Neural progenitor cell (in vitro differentiated cells): Measurements from ENCODE around the gene FBXW5. TPM values are rescaled to one million over a fixed set of nuclear protein-coding genes. Genes with fewer than 3 reads are reported as not detected.

Source experiments
- DNase-seq: peaks from one replicate; pipeline ENCODE4 v3.0.0-alpha.2; 2016; ENCODE audit warnings: low spot score
- H2AFZ ChIP-seq: fragments of 200-600 bp; sonication (generic); replicated peaks from 2 replicates; pipeline ENCODE4 v1.6.1; 2016; ENCODE audit warnings: antibody characterized with exemption
- H3F3A ChIP-seq: fragments of 200-600 bp; sonication (generic); 2 replicates; pipeline ENCODE4 v1.6.1; 2016; ENCODE audit warnings: antibody characterized with exemption, low read depth
- H3K27ac ChIP-seq: fragments of 200-600 bp; sonication (generic); 2 replicates; pipeline ENCODE4 v1.5.1; 2016; ENCODE audit warnings: mild to moderate bottlenecking
- H3K27me3 ChIP-seq: fragments of 200-600 bp; sonication (generic); 2 replicates; pipeline ENCODE4 v1.6.1; 2016; ENCODE audit warnings: mild to moderate bottlenecking, moderate library complexity
- H3K36me3 ChIP-seq: fragments of 200-600 bp; sonication (generic); 2 replicates; pipeline ENCODE4 v1.5.1; 2016
- H3K4me1 ChIP-seq: fragments of 200-600 bp; sonication (generic); 2 replicates; pipeline ENCODE4 v1.6.1; 2016; ENCODE audit warnings: mixed run types
- H3K4me2 ChIP-seq: fragments of 200-600 bp; sonication (generic); 2 replicates; pipeline ENCODE4 v1.6.1; 2016
- H3K4me3 ChIP-seq: fragments of 200-600 bp; sonication (generic); 2 replicates; pipeline ENCODE4 v1.5.1; 2016
- H3K79me2 ChIP-seq: fragments of 200-600 bp; sonication (generic); 2 replicates; pipeline ENCODE4 v1.6.1; 2016; ENCODE audit warnings: low read depth
- H3K9ac ChIP-seq: fragments of 200-600 bp; sonication (generic); 2 replicates; pipeline ENCODE4 v1.6.1; 2016
- H3K9me3 ChIP-seq: fragments of 200-600 bp; sonication (generic); 2 replicates; pipeline ENCODE4 v1.5.1; 2016; ENCODE audit warnings: low read depth
- H4K20me1 ChIP-seq: fragments of 200-600 bp; sonication (generic); 2 replicates; pipeline ENCODE4 v1.6.1; 2016; ENCODE audit warnings: low read depth
- H3K27ac Mint-ChIP-seq: 3 replicates; pipeline ENCODE4 v1.8.0; 2021; ENCODE audit warnings: mixed read lengths
- H3K27me3 Mint-ChIP-seq: 2 replicates; pipeline ENCODE4 v1.8.0; 2022; ENCODE audit warnings: low read depth, mild to moderate bottlenecking, inconsistent platforms, moderate library complexity, mixed read lengths; ENCODE audit not compliant: insufficient read depth
- H3K36me3 Mint-ChIP-seq: 3 replicates; pipeline ENCODE4 v1.8.0; 2021; ENCODE audit warnings: mixed read lengths
- H3K4me1 Mint-ChIP-seq: 3 replicates; pipeline ENCODE4 v1.8.0; 2021; ENCODE audit warnings: mixed read lengths
- H3K4me3 Mint-ChIP-seq: 3 replicates; pipeline ENCODE4 v1.8.0; 2021; ENCODE audit warnings: mild to moderate bottlenecking, moderate library complexity, mixed read lengths
- H3K9me3 Mint-ChIP-seq: 3 replicates; pipeline ENCODE4 v1.8.0; 2020; ENCODE audit warnings: mixed read lengths
- CTCF ChIP-seq: fragments of 200-600 bp; sonication (generic); IDR thresholded peaks from 2 replicates; pipeline ENCODE4 v1.5.1; 2017; ENCODE audit warnings: antibody characterized with exemption, mild to moderate bottlenecking
- EZH2 ChIP-seq: fragments of 200-600 bp; sonication (generic); IDR thresholded peaks from 2 replicates; pipeline ENCODE4 v1.6.1; 2017; ENCODE audit warnings: antibody characterized with exemption, mild to moderate bottlenecking, moderate library complexity
- EZH2phosphoT487 ChIP-seq: fragments of 200-600 bp; sonication (generic); IDR thresholded peaks from 2 replicates; pipeline ENCODE4 v1.6.1; 2017; ENCODE audit warnings: antibody characterized with exemption
- total RNA-seq: library from RNA; depleted of rRNA; stranded (reverse); fragments of >200 nt; gene quantifications from 2 replicates; pipeline ENCODE4 v1.2.3, GENCODE V29; 2015; ENCODE audit warnings: low replicate concordance

FBXW5 gene
- total RNA-seq, 1 donor from 2014 or later: 21.5 TPM

GRCh38 chr9:136931611-136932130 lies 12.9 kb downstream of the FBXW5 start:
- H3K9me3 Mint-ChIP-seq: peaks cover 5% of the 10 kb centered on the region

GRCh38 chr9:136930014-136930413 lies 14.5 kb downstream of the FBXW5 start:
- Mint-ChIP-seq H3K27ac (no peak overlapping the region), H3K9me3 (peaks cover 5% of the 10 kb centered on the region), H3K4me3 (no peak overlapping the region), H3K27me3 (peaks cover 3% of the 10 kb centered on the region), H3K36me3 (peaks cover 27% of the 10 kb centered on the region), H3K4me1 (no peaks in the 10 kb centered on the region)
- no peak overlapping the region for H2AFZ ChIP-seq
- no peak overlapping the region for H3K4me3 ChIP-seq
- no peaks in the 10 kb centered on the region for H3F3A ChIP-seq
- TF ChIP-seq EZH2 (no peak), EZH2phosphoT487 (no peak), CTCF (no peak)
- H3K36me3 ChIP-seq: no peaks in the 10 kb centered on the region
- no peaks in the 10 kb centered on the region for H3K9me3 ChIP-seq
- no peaks in the 10 kb centered on the region for H3K79me2 ChIP-seq
- H3K4me1 ChIP-seq: no peaks in the 10 kb centered on the region
- DNase-seq: no peak
- H3K9ac ChIP-seq: no peak overlapping the region
- peaks cover 3% of the 10 kb centered on the region for H4K20me1 ChIP-seq
- no peak overlapping the region for H3K27ac ChIP-seq
- no peak overlapping the region for H3K4me2 ChIP-seq
- H3K27me3 ChIP-seq: no peaks in the 10 kb centered on the region

More at GRCh38 chr9:136931611-136932130, 12.9 kb downstream of the FBXW5 start:
- H3K27ac Mint-ChIP-seq: no peak overlapping the region
- Histone ChIP-seq H3K4me3 (no peak overlapping the region), H3K4me2 (no peak overlapping the region), H4K20me1 (peaks cover 3% of the 10 kb centered on the region), H3K36me3 (no peaks in the 10 kb centered on the region), H3K4me1 (no peaks in the 10 kb centered on the region), H3K27me3 (no peaks in the 10 kb centered on the region), H2AFZ (no peak overlapping the region), H3K79me2 (no peaks in the 10 kb centered on the region), H3K27ac (no peak overlapping the region), H3K9me3 (no peaks in the 10 kb centered on the region), H3K9ac (no peak overlapping the region), H3F3A (peaks cover 4% of the 10 kb centered on the region)
- H3K4me3 Mint-ChIP-seq: no peak overlapping the region
- H3K27me3 Mint-ChIP-seq: peaks cover 3% of the 10 kb centered on the region
- H3K4me1 Mint-ChIP-seq: no peaks in the 10 kb centered on the region
- peaks cover 32% of the 10 kb centered on the region for H3K36me3 Mint-ChIP-seq
- no peak for TF ChIP-seq EZH2
- TF ChIP-seq EZH2phosphoT487: no peak
- TF ChIP-seq CTCF: no peak
- no peak for DNase-seq

GRCh38 chr9:136928591-136928990 lies 15.9 kb downstream of the FBXW5 start:
- H3K4me1 ChIP-seq: no peaks in the 10 kb centered on the region
- no peak overlapping the region for H3K4me2 ChIP-seq
- Mint-ChIP-seq H3K4me1 (no peaks in the 10 kb centered on the region), H3K9me3 (peaks cover 5% of the 10 kb centered on the region), H3K27me3 (no peaks in the 10 kb centered on the region), H3K27ac (no peak overlapping the region), H3K4me3 (no peak overlapping the region), H3K36me3 (peaks cover 20% of the 10 kb centered on the region)
- TF ChIP-seq EZH2phosphoT487: no peak
- H3K27ac ChIP-seq: no peak overlapping the region
- H4K20me1 ChIP-seq: peaks cover 3% of the 10 kb centered on the region
- H3K9ac ChIP-seq: no peak overlapping the region
- no peaks in the 10 kb centered on the region for H3K9me3 ChIP-seq
- H3K79me2 ChIP-seq: no peaks in the 10 kb centered on the region
- H3F3A ChIP-seq: no peaks in the 10 kb centered on the region
- H2AFZ ChIP-seq: no peak overlapping the region
- no peaks in the 10 kb centered on the region for H3K27me3 ChIP-seq
- H3K4me3 ChIP-seq: no peak overlapping the region
- no peak for DNase-seq
- no peaks in the 10 kb centered on the region for H3K36me3 ChIP-seq

- TF ChIP-seq CTCF (no peak), EZH2 (no peak), EZH2phosphoT487 (no peak)
- no peak overlapping the region for H2AFZ ChIP-seq
- no peaks in the 10 kb centered on the region for H3K4me1 ChIP-seq
- no peaks in the 10 kb centered on the region for H3K9me3 ChIP-seq
- Mint-ChIP-seq H3K4me1 (no peaks in the 10 kb centered on the region), H3K9me3 (peaks cover 5% of the 10 kb centered on the region), H3K27me3 (no peaks in the 10 kb centered on the region), H3K36me3 (peaks cover 15% of the 10 kb centered on the region), H3K27ac (no peak overlapping the region), H3K4me3 (no peak overlapping the region)
- H3K27me3 ChIP-seq: no peaks in the 10 kb centered on the region
- no peak for DNase-seq
- no peaks in the 10 kb centered on the region for H3K36me3 ChIP-seq
- no peaks in the 10 kb centered on the region for H3K79me2 ChIP-seq
- no peak overlapping the region for H3K4me3 ChIP-seq
- H3K4me2 ChIP-seq: no peak overlapping the region
- peaks cover 3% of the 10 kb centered on the region for H4K20me1 ChIP-seq
- H3F3A ChIP-seq: no peaks in the 10 kb centered on the region
- no peak overlapping the region for H3K27ac ChIP-seq
- no peak overlapping the region for H3K9ac ChIP-seq
These were observed 16.9 kb downstream of the FBXW5 start for GRCh38 chr9:136927343-136928271.
